HEK293T (cell line): ENCODE data around the gene MAP3K10.

Experiments
- ARNT ChIP-seq: fragments of 450-650 bp; IDR thresholded peaks from 2 replicates; pipeline ENCODE4 v1.6.1; 2017; ENCODE audit warnings: mild to moderate bottlenecking
- BHLHE40 ChIP-seq: fragments of 450-650 bp; IDR thresholded peaks from 2 replicates; pipeline ENCODE4 v1.6.1; 2016; ENCODE audit warnings: mild to moderate bottlenecking, moderate library complexity, borderline replicate concordance
- ELF4 ChIP-seq: fragments of 450-650 bp; IDR thresholded peaks from 2 replicates; pipeline ENCODE4 v1.6.1; 2017; ENCODE audit warnings: antibody characterized with exemption
- FOXA1 ChIP-seq: fragments of 450-650 bp; IDR thresholded peaks from 2 replicates; pipeline ENCODE4 v1.6.1; 2016; ENCODE audit warnings: mild to moderate bottlenecking
- FOXM1 ChIP-seq: fragments of 450-650 bp; IDR thresholded peaks from 2 replicates; pipeline ENCODE4 v1.6.1; 2017; ENCODE audit warnings: mild to moderate bottlenecking, borderline replicate concordance
- LEF1 ChIP-seq: fragments of 450-650 bp; IDR thresholded peaks from 2 replicates; pipeline ENCODE4 v1.6.1; 2017; ENCODE audit warnings: mild to moderate bottlenecking, borderline replicate concordance
- NFRKB ChIP-seq: fragments of 450-650 bp; IDR thresholded peaks from 2 replicates; pipeline ENCODE4 v1.6.1; 2016; ENCODE audit warnings: mild to moderate bottlenecking, moderate library complexity
- SP1 ChIP-seq: fragments of 450-650 bp; IDR thresholded peaks from 2 replicates; pipeline ENCODE4 v1.6.1; 2017
- SUZ12 ChIP-seq: fragments of 450-650 bp; IDR thresholded peaks from 2 replicates; pipeline ENCODE4 v1.6.1; 2016; ENCODE audit warnings: mild to moderate bottlenecking
- TARDBP ChIP-seq: fragments of 450-650 bp; IDR thresholded peaks from 2 replicates; pipeline ENCODE4 v1.6.1; 2016

- TF ChIP-seq SUZ12 (no peak), ARNT (no peak), ELF4 (no peak), FOXM1 (no peak), TARDBP (no peak), LEF1 (no peak), SP1 (no peak), FOXA1 (no peak), NFRKB (no peak), BHLHE40 (no peak)
Measured at GRCh38 chr19:40253611-40254092, 62.4 kb downstream of the MAP3K10 start.
